HG03045 (cell line): ENCODE results near the gene CABS1.

ENCODE experiments used
- ATAC-seq: cut with Tn5 transposase; IDR thresholded peaks from one replicate; pipeline ENCODE4 v1.9.1; 2021; ENCODE audit warnings: mild to moderate bottlenecking, moderate library complexity; ENCODE audit not compliant: unreplicated experiment

Gene CABS1

DNA sequence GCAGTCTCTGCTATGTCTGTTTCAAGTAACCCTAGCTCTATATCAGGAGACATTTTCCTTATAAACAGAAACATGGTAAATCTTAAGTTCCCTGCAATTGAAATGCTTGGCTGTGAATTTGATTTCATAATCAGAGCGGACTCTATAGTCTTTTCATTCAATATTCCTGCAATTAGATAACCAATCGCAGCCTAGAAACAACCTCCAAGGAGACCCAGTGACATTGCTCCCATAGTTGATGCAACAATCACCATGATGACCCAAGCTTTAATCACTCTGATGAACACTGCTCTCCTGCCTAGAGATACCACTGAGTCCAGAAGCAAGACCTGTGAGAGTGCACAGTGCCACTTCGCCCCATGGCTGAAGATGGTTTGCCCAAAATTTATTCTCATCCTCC is at the start of gene CABS1:
Gene CABS1, plus strand, starts transcription at position 301 of the 400 bp plus-strand sequence. Its CDS starts 59 bp downstream, at position 360.
- no peak for ATAC-seq

DNA sequence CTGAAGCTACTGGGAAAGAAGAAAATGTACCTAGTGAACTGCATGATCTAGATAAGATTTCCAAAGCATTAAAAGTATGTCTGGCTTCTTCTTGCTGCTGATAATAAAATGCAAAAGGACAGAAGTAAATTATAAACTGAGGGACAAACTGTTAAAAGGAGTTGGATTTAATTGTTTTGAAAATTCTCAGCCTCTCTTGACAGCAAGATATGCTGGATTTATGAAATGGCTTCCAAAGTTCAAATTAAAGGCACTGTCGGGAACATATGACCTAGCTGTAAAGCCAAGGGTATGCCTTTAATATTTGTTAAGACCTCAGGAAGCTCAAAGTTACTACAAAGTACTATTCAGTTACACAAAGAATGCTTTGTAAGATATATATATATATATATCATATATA is 46.1 kb upstream of the CABS1 start:
- ATAC-seq, result no peak

DNA sequence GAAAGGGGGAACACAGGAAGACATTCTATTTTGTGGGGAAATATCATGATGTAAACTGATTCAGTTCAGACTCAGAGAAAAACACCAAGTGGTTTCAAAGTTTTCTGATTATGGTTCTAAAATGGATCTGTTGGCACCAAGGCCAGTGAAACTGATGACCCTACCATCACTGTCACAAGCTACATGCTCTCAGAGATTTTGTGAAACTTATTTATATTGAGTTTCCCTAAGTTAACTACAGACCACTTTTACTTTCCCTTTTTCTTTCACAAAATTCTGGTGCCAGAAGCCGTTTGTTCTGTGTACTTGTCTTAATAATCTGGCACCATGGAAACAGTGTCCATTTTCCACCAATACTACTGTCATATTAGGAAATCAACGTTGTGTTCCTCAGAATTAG is 43.4 kb upstream of the CABS1 start:
- no peak for ATAC-seq

- no peak for ATAC-seq
Measured at GRCh38 chr4:70297576-70297975, 37.2 kb upstream of the CABS1 start.

- ATAC-seq, result no peak
Measured at GRCh38 chr4:70298051-70298450, 36.7 kb upstream of the CABS1 start.

- ATAC-seq, result no peak
Measured at GRCh38 chr4:70299643-70300042, 35.1 kb upstream of the CABS1 start.

DNA sequence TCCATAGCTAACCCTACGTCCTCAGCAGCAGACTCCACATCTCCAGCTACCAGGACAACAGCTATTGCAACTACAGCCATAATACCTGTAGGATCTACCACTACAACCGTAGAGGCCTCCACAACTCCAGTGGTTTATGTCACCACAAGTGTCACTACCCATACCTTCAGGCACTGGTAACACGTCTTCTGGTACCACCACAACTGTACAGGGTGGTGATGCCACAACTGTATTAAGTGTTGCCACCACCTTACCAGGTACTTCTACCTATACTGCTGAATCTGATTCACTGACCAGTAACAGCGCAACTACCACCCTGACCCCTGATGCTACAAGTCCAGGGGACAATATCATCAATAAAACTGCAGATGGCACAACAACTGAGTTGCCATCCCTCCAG is 34.6 kb upstream of the CABS1 start:
- no peak for ATAC-seq

GRCh38 chr4:70303090-70303489 is 31.7 kb upstream of the CABS1 start:
- ATAC-seq, result no peak

DNA sequence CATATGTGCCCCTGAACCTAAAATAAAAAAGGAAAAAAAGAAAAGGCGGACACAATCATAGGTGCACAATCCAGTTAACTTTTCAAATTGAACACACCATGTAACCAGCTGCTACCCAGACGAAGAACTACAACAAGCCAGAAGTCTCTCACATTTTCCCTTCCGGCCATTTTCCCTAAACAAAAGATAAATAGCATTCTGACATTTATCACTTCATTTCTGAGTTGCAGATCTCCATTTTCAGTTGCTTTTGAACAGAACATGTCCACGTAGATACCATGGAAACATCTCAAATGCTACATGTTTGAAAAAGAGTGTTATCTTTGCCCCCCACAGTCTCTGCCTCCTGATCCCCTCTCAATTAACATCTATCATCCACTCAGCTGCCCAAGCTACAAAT is 29.2 kb upstream of the CABS1 start:
- no peak for ATAC-seq

DNA sequence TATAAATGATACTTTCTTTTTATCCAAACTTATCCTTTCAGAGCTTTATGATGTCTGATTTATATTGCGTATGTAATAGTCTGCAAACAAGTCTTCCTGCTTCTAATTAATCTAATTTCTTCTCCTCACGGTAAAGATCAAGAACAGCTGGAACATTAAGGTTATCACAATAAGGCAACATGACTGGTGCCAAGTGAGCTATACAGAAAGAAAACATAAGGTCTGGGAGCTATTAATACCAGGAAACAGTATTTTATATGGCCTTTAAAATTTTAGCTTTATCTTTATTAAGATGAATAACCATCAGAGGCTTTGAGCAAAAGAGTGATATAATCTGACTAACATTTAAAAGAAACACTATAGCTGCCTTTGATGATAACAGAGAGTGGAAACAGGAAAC is 28.7 kb upstream of the CABS1 start:
- no peak for ATAC-seq

DNA sequence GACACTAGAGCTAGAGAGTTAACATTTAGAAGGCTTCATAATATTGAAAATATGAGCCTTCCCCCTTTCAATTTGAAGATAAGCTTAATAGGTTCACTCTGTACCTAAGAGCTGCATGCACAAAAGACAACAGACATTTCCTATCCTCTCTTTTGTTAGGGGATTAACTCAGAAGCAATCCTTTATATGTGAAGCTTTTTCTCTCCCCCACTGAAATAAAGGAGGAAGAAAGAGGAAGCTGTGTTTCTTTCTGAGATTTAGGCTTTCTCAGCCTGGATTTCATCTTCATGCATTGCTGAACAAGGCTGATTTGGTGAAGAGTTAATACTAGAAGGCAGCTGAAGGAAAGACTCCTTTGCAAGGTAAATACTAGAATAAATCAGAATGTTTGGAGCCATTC is 21.0 kb upstream of the CABS1 start:
- ATAC-seq, result no peak

GRCh38 chr4:70315928-70316327 is 18.9 kb upstream of the CABS1 start:
- ATAC-seq, result no peak

DNA sequence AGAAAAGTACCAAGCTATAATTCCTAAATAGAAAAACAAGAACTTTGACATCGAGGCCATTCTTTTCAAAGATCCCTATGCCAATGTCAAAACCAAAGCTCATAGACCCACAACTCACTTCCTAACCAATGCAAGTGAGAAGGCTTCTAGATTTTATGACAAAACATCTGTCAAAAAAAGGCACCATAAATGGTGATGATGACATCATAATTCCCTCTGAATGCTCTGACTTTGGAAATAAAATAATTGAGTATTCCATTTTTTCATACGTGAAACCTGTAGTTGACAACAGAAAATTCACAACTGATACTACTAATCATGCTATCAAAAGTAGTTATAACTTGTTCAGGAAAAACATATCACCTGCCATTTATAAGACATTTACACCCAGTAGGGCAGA is 8.7 kb upstream of the CABS1 start:
- no peak for ATAC-seq

GRCh38 chr4:70336043-70336442 is 1.3 kb downstream of the CABS1 start:
- no peak for ATAC-seq

DNA sequence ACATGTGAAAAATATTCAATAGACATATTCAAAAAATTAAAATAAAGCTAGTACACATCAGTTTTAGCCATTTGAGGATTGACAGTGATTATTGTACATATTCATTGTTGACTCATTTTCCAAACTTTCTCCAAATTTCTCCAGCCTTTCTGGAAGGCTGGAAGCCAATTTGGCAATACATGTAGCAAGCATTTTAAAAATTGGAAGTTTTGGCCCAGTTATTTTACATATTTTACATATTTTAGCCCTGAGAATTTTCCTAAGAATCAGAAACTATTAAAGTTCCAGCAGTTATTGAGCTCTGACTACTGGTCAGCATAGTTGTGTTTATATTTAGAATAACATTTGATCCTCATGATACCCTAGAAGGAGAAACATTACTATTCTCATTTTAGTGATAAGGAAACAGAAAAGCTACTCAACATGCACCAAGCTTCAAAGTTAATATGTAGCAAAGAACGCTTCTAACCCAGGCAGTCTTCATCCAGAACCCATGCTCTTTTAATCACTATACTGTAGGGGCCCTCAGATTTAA is 3.2 kb downstream of the CABS1 start:
- ATAC-seq, result no peak

DNA sequence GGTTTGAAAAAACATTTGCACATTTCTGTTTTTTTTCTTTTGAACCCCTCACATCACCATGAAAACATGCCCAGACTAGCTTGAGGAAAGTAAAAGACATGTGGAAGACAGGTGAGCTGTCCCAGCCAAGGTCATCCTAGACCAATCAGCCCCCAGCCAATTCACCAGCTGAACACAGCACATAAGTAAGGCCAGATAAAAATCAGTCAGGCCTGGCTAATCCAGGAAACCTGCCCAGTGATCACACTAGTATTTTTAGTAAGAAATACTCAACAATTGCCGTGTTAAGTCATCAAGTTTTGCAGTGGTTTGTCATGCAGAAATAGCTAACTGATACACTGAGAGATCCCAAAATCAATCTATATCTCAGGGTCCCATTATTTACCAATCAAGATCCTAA is 21.4 kb downstream of the CABS1 start:
- ATAC-seq, result no peak

DNA sequence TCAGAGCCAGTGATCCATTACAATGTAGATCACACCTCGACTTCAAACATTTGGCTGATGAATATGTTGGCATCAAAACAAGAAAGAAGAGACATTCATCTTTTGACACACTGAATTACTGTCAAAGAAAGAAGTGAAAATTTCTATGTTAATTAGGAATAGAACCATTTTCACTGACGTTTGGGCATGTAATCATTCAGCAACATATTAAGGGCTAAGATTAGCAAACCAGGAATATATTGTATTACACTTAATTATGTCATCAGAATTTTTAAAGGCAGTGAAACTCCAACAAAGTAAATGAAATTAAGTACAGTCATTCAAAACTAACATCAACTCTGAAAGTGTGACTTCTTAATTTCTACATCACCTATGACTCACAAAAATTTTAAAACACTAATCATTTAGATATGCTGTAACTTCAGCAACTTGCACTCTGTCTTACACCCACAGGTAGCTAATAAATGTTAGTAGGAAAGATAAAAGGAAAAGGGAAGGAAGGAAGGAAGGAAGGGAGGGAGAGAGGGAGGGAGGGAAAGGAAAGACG is 24.4 kb downstream of the CABS1 start:
- ATAC-seq, result no peak

DNA sequence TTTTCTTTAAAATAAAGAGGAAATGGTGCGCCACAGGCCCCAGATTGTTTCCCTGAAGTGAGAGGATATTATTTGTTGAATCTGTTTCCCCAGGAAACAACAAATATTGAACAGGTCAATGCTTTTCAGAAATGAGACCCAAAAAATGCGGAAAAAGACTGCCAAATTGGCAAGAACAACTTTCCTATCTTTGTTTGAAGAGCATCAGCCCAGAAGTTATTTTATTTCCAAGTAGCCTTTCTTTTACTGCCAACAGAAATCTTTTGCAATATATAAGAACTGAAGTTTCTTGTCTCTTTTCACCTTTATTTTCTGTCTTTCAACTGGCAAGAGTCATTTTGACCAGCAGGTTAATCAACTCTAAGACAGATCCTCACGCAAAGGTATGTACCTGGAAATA is 25.7 kb downstream of the CABS1 start, which contains the start of gene SMR3A:
Gene SMR3A, plus strand, starts transcription at position 301 of the 400 bp plus-strand sequence. CDS start 1,356 bp downstream, outside the sequence.
- no peak for ATAC-seq

DNA sequence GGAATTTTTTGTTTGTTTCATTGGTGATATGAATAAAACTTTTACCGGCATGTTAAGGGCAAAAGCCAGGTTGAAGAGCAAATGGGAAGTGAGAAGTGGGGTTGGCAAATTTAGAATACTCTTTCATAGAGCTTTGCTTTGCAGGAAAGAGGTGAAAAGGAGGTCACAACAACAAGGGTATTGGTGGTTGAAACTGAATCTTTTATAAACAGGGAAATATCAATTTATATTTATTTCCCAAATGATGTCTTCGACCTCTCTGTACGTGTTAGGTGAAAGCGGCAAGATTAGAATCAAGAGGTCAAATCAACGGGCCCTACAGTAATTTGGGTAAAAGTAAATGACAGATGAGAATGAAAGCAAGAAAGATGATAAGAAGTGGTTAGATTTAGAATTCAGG is 29.2 kb downstream of the CABS1 start:
- no peak for ATAC-seq

GRCh38 chr4:70365479-70365878 is 30.7 kb downstream of the CABS1 start:
- ATAC-seq, result no peak

GRCh38 chr4:70367813-70368212 is 33.0 kb downstream of the CABS1 start:
- ATAC-seq, result no peak

DNA sequence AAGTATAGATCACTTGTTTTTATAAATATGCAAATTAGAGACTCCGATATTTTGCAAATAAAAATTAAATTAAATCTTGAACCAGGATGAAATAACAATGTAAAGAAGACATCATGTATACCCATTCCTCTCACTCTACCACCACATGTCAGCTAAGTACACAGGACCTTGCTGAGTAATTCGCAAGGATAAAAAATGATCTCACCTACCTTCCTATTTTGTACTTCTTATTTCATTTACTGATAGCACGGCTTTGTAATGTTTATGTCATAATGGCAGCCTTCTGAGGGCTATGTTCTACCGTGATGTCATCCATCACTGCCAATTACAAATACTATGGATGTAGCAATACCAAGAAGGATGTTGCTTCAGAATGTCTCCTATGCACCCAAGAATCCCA is 37.2 kb downstream of the CABS1 start:
- ATAC-seq, result no peak

DNA sequence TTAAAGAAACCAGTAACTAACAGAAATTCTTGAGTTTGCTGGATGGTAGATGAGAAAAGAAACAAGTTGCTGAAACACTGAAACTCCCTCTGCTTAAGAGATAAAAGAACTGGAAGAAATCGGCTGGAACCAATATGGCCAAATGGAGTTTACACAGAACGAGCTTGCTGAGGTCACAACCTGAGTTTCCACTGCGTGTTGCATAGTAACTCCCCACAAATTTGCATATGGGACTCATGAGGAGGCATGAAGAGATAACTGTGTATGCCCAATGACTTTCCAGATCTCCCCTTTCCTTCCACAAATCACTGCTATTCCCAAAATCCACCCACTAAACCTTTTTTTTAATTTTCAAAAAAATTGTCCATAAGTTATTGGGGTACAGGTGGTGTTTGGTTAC is 38.0 kb downstream of the CABS1 start:
- ATAC-seq, result no peak
